ENCODE measurements around the gene CDRT4.

DNA sequence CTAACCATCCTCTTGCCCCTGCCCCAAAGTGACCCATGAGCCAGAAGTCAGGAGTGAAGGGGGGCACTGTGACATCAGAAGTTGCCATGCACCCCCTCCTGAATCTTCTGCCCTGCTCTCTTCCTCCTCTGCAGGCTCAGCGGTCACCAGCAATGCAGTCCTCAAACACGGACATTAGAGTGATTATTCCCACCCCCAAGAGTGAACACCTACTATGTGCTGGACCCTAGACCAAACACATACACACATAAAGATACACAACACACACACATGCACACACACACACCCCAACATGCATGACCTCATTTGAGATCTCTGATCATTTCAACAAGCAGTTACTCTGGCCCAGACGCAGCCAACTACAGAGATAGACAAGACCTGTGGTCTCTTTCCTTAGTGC lies at the start of gene CDRT4:
- TF ChIP-seq, protein P1, sequence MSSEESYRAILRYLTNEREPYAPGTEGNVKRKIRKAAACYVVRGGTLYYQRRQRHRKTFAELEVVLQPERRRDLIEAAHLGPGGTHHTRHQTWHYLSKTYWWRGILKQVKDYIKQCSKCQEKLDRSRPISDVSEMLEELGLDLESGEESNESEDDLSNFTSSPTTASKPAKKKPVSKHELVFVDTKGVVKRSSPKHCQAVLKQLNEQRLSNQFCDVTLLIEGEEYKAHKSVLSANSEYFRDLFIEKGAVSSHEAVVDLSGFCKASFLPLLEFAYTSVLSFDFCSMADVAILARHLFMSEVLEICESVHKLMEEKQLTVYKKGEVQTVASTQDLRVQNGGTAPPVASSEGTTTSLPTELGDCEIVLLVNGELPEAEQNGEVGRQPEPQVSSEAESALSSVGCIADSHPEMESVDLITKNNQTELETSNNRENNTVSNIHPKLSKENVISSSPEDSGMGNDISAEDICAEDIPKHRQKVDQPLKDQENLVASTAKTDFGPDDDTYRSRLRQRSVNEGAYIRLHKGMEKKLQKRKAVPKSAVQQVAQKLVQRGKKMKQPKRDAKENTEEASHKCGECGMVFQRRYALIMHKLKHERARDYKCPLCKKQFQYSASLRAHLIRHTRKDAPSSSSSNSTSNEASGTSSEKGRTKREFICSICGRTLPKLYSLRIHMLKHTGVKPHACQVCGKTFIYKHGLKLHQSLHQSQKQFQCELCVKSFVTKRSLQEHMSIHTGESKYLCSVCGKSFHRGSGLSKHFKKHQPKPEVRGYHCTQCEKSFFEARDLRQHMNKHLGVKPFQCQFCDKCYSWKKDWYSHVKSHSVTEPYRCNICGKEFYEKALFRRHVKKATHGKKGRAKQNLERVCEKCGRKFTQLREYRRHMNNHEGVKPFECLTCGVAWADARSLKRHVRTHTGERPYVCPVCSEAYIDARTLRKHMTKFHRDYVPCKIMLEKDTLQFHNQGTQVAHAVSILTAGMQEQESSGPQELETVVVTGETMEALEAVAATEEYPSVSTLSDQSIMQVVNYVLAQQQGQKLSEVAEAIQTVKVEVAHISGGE (CRISPR knock-in tag; IDR thresholded peaks at IDR 0.05), result no peak
- TF ChIP-seq, protein P2, sequence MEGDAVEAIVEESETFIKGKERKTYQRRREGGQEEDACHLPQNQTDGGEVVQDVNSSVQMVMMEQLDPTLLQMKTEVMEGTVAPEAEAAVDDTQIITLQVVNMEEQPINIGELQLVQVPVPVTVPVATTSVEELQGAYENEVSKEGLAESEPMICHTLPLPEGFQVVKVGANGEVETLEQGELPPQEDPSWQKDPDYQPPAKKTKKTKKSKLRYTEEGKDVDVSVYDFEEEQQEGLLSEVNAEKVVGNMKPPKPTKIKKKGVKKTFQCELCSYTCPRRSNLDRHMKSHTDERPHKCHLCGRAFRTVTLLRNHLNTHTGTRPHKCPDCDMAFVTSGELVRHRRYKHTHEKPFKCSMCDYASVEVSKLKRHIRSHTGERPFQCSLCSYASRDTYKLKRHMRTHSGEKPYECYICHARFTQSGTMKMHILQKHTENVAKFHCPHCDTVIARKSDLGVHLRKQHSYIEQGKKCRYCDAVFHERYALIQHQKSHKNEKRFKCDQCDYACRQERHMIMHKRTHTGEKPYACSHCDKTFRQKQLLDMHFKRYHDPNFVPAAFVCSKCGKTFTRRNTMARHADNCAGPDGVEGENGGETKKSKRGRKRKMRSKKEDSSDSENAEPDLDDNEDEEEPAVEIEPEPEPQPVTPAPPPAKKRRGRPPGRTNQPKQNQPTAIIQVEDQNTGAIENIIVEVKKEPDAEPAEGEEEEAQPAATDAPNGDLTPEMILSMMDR (IDR thresholded peaks at IDR 0.05 in 2 of 3, conservative IDR thresholded peaks at IDR 0.05 in 1 of 3; ENCODE audit: control insufficient read depth in 2 of 3, extremely low read depth in 1 of 3, insufficient read depth in 1 of 3, low read depth in 3 of 3, low read length in 3 of 3), result no peak
- TF ChIP-seq POLR2A (IDR thresholded peaks at IDR 0.05; ENCODE audit: low read depth, low read length), result no peak
- TF ChIP-seq, protein P3, sequence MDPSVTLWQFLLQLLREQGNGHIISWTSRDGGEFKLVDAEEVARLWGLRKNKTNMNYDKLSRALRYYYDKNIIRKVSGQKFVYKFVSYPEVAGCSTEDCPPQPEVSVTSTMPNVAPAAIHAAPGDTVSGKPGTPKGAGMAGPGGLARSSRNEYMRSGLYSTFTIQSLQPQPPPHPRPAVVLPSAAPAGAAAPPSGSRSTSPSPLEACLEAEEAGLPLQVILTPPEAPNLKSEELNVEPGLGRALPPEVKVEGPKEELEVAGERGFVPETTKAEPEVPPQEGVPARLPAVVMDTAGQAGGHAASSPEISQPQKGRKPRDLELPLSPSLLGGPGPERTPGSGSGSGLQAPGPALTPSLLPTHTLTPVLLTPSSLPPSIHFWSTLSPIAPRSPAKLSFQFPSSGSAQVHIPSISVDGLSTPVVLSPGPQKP (IDR thresholded peaks at IDR 0.05; ENCODE audit: low read depth, low read length), result no peak
- no peak for TF ChIP-seq MYC (IDR thresholded peaks at IDR 0.05; ENCODE audit: insufficient read depth, insufficient read length, insufficient replicate concordance, low read length, severe bottlenecking)
- no peak for TF ChIP-seq ZBED1 (IDR thresholded peaks at IDR 0.05; ENCODE audit: borderline replicate concordance)
- TF ChIP-seq KDM1A (IDR thresholded peaks at IDR 0.05; ENCODE audit: borderline replicate concordance), result no peak
- TF ChIP-seq TAF1 (IDR thresholded peaks at IDR 0.05; ENCODE audit: borderline replicate concordance, low read depth, low read length), result no peak
- no peak for TF ChIP-seq SMC3 (IDR thresholded peaks at IDR 0.05; ENCODE audit: borderline replicate concordance, low read length)
- TF ChIP-seq EZH2 (IDR thresholded peaks at IDR 0.05; ENCODE audit: borderline replicate concordance, control insufficient read depth, low read depth, low read length), result no peak
